Ureter (tissue), 1 donor: ENCODE results near the gene EEIG1. TPM values are rescaled to one million over a fixed set of nuclear protein-coding genes. Genes with fewer than 3 reads are reported as not detected.

Experiments used
- DNase-seq: peaks from one replicate; pipeline ENCODE4 v3.0.0-alpha.2; 2020; ENCODE audit warnings: low spot score
- total RNA-seq: library from RNA; stranded (reverse); gene quantifications from one replicate; pipeline ENCODE4 v1.2.4, GENCODE V29; 2023
- donor health status: DM: yes; HTN: yes; CAD: no.

EEIG1 gene
- total RNA-seq, 1 donor from 2014 or later: 99.6 TPM

GRCh38 chr9:127974769-127975261 lies 6.0 kb downstream of the EEIG1 start:
- no peak for DNase-seq

- no peak for DNase-seq
Measured at GRCh38 chr9:127974001-127974768, 6.6 kb downstream of the EEIG1 start.

DNA sequence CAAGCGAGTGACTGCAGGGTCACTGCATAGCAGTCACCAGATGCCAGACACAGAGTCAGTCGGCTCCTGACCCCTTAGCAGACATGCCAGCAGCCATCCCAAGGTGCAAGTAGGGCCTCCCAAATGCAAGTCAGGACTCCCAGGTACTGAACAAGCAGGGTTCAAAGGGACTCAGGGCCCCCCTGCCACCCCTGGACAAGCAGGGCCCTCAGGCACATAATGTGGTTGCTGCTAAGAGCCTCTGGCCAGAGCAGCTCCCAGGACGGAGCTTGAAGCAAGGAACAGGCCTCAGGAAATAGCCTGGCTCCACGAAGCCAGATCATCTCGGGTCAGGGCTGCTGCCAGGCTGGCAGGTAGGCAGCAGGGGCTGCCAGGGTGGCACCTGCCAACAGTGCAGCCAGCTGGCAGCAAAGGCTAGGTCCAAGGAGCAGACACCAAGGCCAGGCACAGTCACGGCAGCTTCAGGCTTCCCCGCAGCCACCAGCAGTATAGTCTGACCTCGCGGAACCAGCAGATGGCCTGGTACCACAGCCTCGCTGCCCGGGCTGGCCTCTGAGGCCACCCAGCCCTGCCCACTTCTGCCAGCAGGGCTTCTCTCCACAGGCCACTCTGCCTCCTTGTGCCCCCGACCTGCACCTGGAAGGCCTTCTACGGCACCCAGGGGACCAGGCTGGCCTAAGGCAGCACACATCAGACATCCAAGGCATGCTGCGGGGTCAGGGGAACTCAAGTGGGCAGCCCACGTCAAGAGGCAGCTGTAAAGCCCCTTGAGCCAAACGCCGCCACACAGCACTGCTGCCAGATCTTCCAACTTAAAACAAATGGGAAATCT lies 7.4 kb downstream of the EEIG1 start:
- no peak for DNase-seq

- DNase-seq: no peak
Measured at GRCh38 chr9:127972236-127972871, 8.4 kb downstream of the EEIG1 start.

GRCh38 chr9:127971357-127972235 lies 9.2 kb downstream of the EEIG1 start:
- DNase-seq: no peak

GRCh38 chr9:127970401-127971313 lies 10.1 kb downstream of the EEIG1 start:
- DNase-seq: no peak

- DNase-seq: no peak
Measured at GRCh38 chr9:127968700-127969383, 11.9 kb downstream of the EEIG1 start.

DNA sequence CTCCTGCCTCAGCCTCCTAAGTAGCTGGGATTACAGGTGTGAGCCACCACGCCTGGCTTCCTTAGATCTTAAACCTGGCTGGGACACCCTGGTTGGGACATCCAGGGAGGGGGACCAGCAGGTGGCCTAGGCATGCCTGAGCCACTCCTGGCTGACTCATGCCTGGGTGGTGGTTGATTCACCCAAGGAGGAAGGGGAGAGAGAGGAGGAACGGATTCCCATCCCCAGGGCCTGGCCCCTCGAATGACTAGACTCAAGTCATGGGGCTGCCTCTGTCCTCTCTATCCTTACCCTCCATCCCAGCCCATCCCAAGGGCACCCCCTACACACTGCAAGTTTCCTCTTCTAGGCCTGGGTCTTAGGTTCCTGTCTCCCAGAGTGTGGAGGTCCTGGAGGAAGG lies 12.7 kb downstream of the EEIG1 start:
- DNase-seq: peak; percentile 79

DNA sequence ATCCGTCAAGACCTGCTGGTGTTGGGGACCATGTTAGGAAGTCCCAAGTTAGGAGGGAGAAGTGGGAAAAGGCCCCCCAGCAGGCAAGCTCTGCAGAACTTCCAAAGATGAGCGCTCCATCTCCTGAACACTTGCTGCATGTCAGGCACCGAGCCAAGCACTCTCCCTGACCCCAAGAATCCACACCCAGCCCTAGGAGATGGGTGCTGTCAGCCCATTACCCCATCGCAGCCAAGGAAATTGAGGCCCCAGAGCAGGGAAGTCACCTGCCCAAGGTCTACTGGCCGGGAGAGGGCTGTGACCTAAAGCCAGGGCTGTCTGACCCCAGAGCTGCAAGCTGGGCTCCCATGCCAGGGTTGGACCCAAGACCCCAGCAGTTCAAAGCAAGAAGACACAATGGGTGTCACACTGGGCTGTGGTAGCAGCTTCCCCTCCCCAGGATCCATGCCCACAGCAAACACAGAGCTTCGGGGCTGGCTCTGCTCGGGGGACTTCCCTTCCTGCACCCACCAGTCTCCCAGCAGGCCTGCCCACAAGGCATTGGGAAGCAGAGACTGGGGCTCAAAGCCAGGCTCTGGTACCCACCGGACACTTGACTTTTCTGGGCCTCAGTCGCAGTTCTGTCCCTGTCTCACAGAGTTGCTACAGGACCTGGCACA lies 13.5 kb downstream of the EEIG1 start:
- DNase-seq: no peak

DNA sequence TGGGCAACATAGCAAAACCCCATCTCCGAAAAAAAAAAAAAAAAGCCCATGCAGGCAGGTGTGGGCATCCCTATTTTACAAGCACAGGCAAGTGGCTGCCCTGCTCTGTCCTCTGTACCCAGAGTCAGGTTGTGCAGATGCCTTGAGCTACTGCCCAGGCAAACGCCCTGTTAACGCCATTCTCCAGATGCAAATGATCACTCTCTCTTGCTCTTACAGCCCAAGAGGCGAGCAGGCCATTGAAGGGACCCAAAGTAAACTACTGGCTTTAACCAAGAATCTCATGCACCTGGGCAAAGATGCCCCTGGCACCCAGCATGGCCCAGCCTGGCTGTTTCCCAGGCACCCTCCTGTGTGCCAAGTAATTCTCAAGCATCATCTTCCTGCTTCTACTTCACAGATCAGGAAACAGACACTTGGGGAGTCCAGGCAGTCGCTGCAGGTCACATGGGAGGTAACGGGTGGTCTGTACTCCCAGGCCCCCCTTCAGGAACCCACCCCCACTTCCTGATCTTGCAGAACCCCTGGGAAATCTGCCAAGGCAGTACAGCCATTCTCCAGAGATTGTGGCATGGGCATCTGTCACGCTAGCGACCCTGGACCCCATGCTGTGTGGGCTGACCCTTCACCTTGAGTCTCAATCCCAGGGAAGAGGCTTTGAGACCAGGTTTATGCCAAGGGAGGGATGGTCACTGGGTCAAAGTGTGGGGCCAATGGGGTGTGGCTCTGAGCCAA lies 14.2 kb downstream of the EEIG1 start:
- no peak for DNase-seq

GRCh38 chr9:127965953-127966352 lies 14.8 kb downstream of the EEIG1 start:
- DNase-seq: no peak

DNA sequence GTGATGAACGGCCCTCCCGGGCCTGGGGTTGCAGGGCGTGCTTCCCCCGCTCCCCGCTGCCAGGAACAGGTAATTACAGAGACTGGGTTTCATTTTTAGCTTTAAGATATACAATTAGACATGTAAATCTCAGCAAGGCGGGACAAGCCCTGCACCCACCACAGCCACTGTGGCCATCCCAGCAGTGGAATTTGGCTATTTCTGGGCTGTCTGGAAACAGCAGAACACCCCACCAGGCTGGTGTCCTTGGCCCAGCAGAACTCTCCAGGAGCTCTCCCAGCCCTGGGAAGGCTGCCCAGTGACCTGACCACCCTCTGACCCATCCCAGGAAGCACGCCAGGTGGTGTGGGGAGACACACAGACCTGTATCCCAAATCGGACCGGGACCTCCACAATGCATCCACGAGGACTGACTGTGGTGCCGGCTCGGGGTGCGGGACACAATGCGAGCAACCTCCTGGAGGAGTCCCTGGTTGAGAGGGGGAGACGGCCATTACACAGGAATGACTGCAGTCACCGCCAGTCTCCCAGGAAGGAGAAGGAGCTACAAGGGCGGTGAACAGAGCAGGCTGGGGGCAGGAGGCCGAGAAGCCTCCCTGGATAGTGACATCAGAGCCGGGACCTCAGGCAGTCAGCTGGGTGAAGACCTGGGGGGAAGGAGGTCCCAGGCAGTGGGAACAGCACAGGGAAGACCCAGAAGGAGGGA lies 17.3 kb downstream of the EEIG1 start:
- no peak for DNase-seq

DNA sequence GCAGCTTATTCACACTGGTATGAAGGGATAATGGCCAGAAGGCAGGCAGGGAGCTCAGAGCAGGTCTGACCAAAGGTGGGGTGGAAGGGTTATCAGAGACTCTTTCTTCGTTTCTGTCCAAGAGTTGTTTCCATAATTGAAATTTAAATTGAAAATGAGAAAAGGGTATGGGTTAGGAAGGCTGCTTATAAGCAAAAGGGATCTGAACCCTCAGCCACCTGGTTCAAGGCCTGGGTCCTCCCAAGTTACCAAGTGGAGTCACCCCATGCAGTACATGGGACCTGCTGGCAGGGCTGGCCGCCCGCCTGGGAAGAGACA lies 17.8 kb downstream of the EEIG1 start:
- DNase-seq: no peak

DNA sequence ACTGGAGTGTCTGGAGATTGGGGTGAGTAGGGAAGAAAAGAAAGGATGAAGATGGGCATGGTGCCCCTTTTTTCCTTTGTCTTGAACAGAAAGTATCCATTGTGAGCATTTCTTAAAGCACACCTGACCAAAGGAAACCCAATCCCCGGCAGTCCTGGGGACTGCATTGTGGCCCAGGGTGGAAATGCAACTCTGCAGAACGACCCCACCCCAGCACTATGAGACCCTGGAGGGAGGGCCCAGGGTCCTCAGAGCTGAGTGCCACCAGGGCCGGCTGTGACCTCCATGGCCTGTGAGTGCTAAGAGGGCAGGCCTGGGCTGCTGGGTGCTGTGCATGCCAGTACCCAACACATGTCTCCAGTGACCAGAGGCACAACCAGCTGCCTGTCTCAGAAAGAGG lies 18.5 kb downstream of the EEIG1 start:
- DNase-seq: no peak

- no peak for DNase-seq
Measured at GRCh38 chr9:127961613-127962155, 19.1 kb downstream of the EEIG1 start.

GRCh38 chr9:127961155-127961490 lies 19.7 kb downstream of the EEIG1 start:
- no peak for DNase-seq

DNA sequence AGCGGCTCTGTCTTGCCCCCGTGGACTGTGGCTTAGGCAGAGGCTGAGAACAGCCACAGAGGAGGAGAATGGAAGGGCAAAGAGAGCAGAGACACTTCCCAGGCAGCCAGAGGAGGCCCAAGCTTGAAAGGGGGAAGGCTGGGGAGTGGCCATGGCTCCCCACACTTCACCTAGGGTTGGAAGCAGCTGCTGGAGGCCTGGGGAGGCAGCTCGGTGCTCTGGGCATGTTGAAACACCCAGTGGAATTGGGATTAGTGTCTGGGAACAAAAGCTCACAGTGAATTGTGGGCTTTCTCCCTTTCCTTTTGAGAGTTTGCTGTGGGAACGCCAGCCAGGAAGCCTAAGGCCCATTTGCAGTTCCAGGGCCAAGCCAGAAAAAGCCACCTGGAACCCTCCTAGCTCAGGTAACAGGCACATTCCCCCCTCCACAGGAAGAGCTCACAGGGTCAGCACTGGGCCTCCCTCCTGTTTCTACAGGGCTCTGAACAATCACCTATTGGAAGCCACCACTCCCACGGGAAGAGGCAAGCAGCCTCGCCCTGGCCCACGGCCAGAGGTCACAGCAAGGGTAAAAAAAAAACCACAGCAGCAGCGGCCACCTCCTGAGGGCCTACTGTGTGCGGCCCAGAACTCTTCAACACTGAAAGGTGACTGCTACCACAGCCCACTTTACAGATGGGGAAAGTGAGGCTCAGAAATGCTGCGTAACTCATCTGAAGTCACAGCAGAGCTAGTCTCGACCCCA lies 20.2 kb downstream of the EEIG1 start:
- DNase-seq: no peak
